Fibroblast of villous mesenchyme (primary cell): ENCODE measurements around the gene LIPN. TPM values are rescaled to one million over a fixed set of nuclear protein-coding genes. Genes with fewer than 3 reads are reported as not detected.

ENCODE experiments used
- DNase-seq: peaks from one replicate; pipeline ENCODE4 v3.0.0-alpha.2; 2010; ENCODE audit warnings: low read depth
- H3K4me3 ChIP-seq: 2 replicates; pipeline ENCODE4 v1.5.1; 2011; ENCODE audit warnings: low read depth, mild to moderate bottlenecking, low read length
- CTCF ChIP-seq: IDR thresholded peaks from 2 replicates; pipeline ENCODE4 v1.5.1; 2012; ENCODE audit warnings: low read depth, mild to moderate bottlenecking, low read length; ENCODE audit not compliant: insufficient read depth
- total RNA-seq: library from RNA; depleted of rRNA; stranded (reverse); fragments of >200 nt; gene quantifications from 2 replicates; pipeline ENCODE4 v1.2.3, GENCODE V29; 2012

LIPN gene
- total RNA-seq, 1 donor, result not detected

GRCh38 chr10:88813200-88813599 lies 53.4 kb downstream of the LIPN start:
- no peak for DNase-seq
- no peak for TF ChIP-seq CTCF
- no peak overlapping the region for H3K4me3 ChIP-seq

GRCh38 chr10:88819290-88819689 lies 59.5 kb downstream of the LIPN start:
- DNase-seq, result no peak
- TF ChIP-seq CTCF, result no peak
- H3K4me3 ChIP-seq, result no peak overlapping the region

- no peak overlapping the region for H3K4me3 ChIP-seq
- TF ChIP-seq CTCF, result no peak
- peak; percentile 65 for DNase-seq
These were observed 61.1 kb downstream of the LIPN start for GRCh38 chr10:88820748-88821401.

GRCh38 chr10:88826388-88826787 lies 66.6 kb downstream of the LIPN start:
- no peak for DNase-seq
- TF ChIP-seq CTCF, result no peak
- no peak overlapping the region for H3K4me3 ChIP-seq

GRCh38 chr10:88827671-88828070 lies 67.9 kb downstream of the LIPN start:
- no peak for TF ChIP-seq CTCF
- no peak overlapping the region for H3K4me3 ChIP-seq
- DNase-seq, result no peak

GRCh38 chr10:88828310-88828709 lies 68.5 kb downstream of the LIPN start:
- no peak for DNase-seq
- no peak overlapping the region for H3K4me3 ChIP-seq
- TF ChIP-seq CTCF, result no peak

Other genes with a start within 250 kb of the LIPN start
- 13.5 and 14.2 TPM in 2 replicates for gene RNLS, start 176.7 kb upstream of the LIPN start, total RNA-seq
- under 0.01 TPM in 1 of 2 replicates, not detected in the other for gene LIPJ, start 173.3 kb upstream of the LIPN start, total RNA-seq
- gene LIPF, start 95.6 kb upstream of the LIPN start, total RNA-seq, result not detected in 2 replicates
- not detected in 2 replicates for gene LIPK, start 53.8 kb upstream of the LIPN start, total RNA-seq
- gene LIPM, start 42.7 kb downstream of the LIPN start, total RNA-seq, result not detected in 2 replicates
- gene ANKRD22, start 91.8 kb downstream of the LIPN start, total RNA-seq, result not detected in 2 replicates
- 98.9 and 120 TPM in 2 replicates for gene STAMBPL1, start 120.2 kb downstream of the LIPN start, total RNA-seq
- gene ACTA2, start 192.8 kb downstream of the LIPN start, total RNA-seq, result 2,403 and 2,598 TPM in 2 replicates
- 49.0 and 95.9 TPM in 2 replicates for gene FAS, start 230.8 kb downstream of the LIPN start, total RNA-seq